OCI-LY3 (cell line): Measurements from ENCODE around the gene FAM13A.

Source experiments
- EZH2phosphoT487 ChIP-seq: fragments of 200-600 bp; shearing (Covaris generic); IDR thresholded peaks from 2 replicates; pipeline ENCODE4 v1.6.1; 2018; ENCODE audit warnings: antibody characterized with exemption, mixed run types, low read depth
- TF ChIP-seq, protein P1 (sequence below): fragments of 200-600, 300-600 bp; sonication (generic); IDR thresholded peaks from 2 replicates; pipeline ENCODE4 v1.5.1; 2014; ENCODE audit warnings: antibody characterized with exemption, low read length, low read depth

DNA sequence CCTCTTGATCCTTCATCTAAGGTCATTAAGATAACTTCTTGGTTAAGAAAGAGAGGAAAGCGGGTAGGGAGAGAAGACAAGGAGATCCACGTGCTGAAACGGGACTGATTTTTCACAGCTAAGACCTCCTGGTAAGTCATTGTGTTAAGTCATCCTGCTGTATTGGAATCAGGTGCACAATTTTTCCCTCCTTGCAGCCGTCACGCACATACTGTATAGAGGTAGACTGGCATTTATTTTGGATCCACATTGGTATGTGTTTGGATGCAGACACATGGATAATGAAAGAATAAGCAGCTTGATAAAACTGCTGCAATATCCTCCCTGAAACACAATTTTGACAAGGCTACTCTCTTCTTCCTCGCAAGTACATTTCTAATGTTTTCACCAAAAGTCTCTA is 299.2 kb downstream of the FAM13A start:
- TF ChIP-seq, protein P1, sequence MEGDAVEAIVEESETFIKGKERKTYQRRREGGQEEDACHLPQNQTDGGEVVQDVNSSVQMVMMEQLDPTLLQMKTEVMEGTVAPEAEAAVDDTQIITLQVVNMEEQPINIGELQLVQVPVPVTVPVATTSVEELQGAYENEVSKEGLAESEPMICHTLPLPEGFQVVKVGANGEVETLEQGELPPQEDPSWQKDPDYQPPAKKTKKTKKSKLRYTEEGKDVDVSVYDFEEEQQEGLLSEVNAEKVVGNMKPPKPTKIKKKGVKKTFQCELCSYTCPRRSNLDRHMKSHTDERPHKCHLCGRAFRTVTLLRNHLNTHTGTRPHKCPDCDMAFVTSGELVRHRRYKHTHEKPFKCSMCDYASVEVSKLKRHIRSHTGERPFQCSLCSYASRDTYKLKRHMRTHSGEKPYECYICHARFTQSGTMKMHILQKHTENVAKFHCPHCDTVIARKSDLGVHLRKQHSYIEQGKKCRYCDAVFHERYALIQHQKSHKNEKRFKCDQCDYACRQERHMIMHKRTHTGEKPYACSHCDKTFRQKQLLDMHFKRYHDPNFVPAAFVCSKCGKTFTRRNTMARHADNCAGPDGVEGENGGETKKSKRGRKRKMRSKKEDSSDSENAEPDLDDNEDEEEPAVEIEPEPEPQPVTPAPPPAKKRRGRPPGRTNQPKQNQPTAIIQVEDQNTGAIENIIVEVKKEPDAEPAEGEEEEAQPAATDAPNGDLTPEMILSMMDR, result no peak
- no peak for TF ChIP-seq EZH2phosphoT487
